ENCODE results near the gene CYTH2. TPM values are rescaled to one million over a fixed set of nuclear protein-coding genes. Genes with fewer than 3 reads are reported as not detected.

CYTH2 gene
- total RNA-seq, 4 donors from 2014 or later, result 40.1 to 50.7 (median 48.4) TPM

DNA sequence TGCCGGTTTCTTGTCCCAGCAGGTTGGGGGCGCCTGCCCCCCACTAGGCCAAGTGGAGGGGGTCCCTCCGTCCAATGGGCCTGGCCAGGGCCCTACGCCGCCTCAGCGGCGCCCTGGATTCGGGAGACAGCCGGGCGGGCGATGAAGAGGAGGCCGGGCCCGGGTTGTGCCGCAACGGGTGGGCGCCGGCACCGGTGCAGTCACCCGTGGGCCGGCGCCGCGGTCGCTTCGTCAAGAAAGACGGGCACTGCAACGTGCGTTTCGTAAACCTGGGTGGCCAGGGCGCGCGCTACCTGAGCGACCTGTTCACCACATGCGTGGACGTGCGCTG, 7.6 kb upstream of the CYTH2 start:
- no peak for DNase-seq (ENCODE audit: extremely low spot score)
- no peak for TF ChIP-seq EP300 (IDR thresholded peaks at IDR 0.05)
- TF ChIP-seq POLR2A (IDR thresholded peaks at IDR 0.05; ENCODE audit: low read depth), result no peak
- TF ChIP-seq, protein P1, sequence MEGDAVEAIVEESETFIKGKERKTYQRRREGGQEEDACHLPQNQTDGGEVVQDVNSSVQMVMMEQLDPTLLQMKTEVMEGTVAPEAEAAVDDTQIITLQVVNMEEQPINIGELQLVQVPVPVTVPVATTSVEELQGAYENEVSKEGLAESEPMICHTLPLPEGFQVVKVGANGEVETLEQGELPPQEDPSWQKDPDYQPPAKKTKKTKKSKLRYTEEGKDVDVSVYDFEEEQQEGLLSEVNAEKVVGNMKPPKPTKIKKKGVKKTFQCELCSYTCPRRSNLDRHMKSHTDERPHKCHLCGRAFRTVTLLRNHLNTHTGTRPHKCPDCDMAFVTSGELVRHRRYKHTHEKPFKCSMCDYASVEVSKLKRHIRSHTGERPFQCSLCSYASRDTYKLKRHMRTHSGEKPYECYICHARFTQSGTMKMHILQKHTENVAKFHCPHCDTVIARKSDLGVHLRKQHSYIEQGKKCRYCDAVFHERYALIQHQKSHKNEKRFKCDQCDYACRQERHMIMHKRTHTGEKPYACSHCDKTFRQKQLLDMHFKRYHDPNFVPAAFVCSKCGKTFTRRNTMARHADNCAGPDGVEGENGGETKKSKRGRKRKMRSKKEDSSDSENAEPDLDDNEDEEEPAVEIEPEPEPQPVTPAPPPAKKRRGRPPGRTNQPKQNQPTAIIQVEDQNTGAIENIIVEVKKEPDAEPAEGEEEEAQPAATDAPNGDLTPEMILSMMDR (IDR thresholded peaks at IDR 0.05), result no peak
- no peak for TF ChIP-seq POLR2AphosphoS5 (IDR thresholded peaks at IDR 0.05)
- intact Hi-C loops (cut with DNase I), result no loop called here
- Histone ChIP-seq H3K36me3 (peaks cover 0 to 19% (median 5%) of the 10 kb centered on the region in 4 donors), H3K4me1 (no peaks in the 10 kb centered on the region), H3K27me3 (no peaks in the 10 kb centered on the region), H3K27ac (replicated peaks in 1 of 4) (no peak overlapping the region), H3K4me3 (no peak overlapping the region), H3K9me3 (no peaks in the 10 kb centered on the region)
- 91% methylated on average over 9 of the region's 36 CpGs for WGBS

DNA sequence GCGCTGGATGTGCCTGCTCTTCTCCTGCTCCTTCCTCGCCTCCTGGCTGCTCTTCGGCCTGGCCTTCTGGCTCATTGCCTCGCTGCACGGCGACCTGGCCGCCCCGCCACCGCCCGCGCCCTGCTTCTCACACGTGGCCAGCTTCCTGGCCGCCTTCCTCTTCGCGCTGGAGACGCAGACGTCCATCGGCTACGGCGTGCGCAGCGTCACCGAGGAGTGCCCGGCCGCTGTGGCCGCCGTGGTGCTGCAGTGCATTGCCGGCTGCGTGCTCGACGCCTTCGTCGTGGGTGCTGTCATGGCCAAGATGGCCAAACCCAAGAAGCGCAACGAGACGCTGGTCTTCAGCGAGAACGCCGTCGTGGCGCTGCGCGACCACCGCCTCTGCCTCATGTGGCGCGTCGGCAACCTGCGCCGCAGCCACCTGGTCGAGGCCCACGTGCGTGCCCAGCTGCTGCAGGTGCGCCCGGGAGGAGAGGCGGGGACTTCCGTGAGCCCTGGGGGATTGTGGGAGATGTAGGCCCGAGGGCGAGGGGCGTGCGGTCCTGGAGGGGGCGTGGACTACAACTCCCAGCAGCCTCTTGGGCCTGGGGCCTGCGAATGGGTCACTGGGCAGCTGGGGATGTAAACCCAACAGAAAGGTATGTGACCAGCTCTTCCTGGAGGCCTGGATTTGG, 7.0 kb upstream of the CYTH2 start:
- no peak for TF ChIP-seq POLR2AphosphoS5 (IDR thresholded peaks at IDR 0.05)
- TF ChIP-seq, protein P1 (IDR thresholded peaks at IDR 0.05), result no peak
- TF ChIP-seq POLR2A (IDR thresholded peaks at IDR 0.05; ENCODE audit: low read depth), result no peak
- TF ChIP-seq EP300 (IDR thresholded peaks at IDR 0.05), result no peak
- H3K4me3 ChIP-seq, result no peak overlapping the region
- no peak for DNase-seq (ENCODE audit: extremely low spot score)
- H3K27ac ChIP-seq (replicated peaks in 1 of 4), result no peak overlapping the region
- no peaks in the 10 kb centered on the region for H3K27me3 ChIP-seq
- WGBS, result 71% methylated on average over 52 of the region's 62 CpGs
- H3K4me1 ChIP-seq, result no peaks in the 10 kb centered on the region
- H3K9me3 ChIP-seq, result no peaks in the 10 kb centered on the region
- intact Hi-C loops (cut with DNase I), result no loop called here
- H3K36me3 ChIP-seq, result peaks cover 0 to 14% (median under 1%) of the 10 kb centered on the region in 4 donors

DNA sequence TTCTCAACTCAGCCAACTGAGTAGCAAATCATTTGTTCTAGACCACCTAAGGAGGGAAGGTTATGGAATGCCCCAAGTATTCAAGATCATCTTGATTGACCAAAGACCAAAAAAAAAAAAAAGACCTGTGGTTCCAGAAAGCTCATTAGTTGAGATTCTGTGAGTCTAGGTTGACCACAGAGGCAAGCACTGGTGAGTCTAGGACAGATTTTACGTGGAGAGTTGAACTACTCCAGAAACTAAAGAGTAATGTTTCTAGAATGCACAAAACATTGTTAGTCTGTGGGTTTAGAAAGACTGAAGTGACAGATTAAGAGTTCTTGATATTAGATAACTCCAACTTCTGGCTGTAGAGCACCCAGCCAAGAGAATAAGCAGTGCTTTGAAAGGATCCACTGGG, 4.0 kb upstream of the CYTH2 start:
- TF ChIP-seq POLR2A (IDR thresholded peaks at IDR 0.05; ENCODE audit: low read depth) (no peak), EP300 (IDR thresholded peaks at IDR 0.05) (no peak), POLR2AphosphoS5 (IDR thresholded peaks at IDR 0.05) (no peak)
- TF ChIP-seq, protein P1 (IDR thresholded peaks at IDR 0.05), result no peak
- intact Hi-C loops (cut with DNase I), result no loop called here

DNA sequence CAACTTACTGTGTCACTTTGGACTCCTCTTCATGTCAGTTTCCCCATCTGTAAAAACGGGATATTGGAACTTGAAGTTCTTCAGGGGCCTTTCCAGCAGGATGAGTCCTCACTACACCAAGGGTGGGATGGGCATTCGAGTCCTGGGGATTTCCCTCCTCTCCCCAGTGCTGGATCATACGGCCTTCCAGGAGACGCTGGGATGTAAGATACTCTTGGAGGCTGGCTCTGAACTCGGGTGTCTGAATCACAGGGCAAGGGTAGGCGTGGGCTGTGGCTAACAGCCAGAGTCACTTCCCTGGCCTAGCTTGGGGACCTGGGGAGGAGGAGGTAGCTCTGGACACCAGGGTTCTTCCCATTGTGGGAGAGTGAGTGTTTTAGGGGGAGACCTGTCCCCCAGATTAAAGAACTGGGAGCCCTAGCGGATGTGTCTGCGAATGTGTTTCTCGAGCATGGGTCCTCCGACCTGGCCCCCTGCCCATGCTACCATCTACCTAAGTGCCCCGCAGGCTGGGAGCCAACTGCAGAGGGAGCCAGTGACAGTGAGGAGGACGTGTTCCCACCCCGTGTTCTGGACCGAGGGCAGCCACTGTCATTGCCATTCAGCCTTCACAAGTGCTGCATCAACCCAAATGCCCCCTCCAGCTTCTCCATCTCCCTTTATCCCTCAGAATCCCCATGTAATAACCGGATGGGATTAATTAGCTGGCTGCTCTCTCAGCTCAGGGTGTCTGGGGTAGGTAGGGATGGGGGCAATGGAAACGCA, 2.4 kb upstream of the CYTH2 start:
- no peak for TF ChIP-seq EP300 (IDR thresholded peaks at IDR 0.05)
- TF ChIP-seq, protein P1 (IDR thresholded peaks at IDR 0.05), result no peak
- TF ChIP-seq POLR2AphosphoS5 (IDR thresholded peaks at IDR 0.05), result no peak
- no peak for TF ChIP-seq POLR2A (IDR thresholded peaks at IDR 0.05; ENCODE audit: low read depth)
- DNase-seq (ENCODE audit: extremely low spot score), result no peak
- Histone ChIP-seq H3K9me3 (no peaks in the 10 kb centered on the region), H3K4me3 (no peak overlapping the region), H3K27me3 (no peaks in the 10 kb centered on the region), H3K4me1 (peaks cover 15 to 28% (median 23%) of the 10 kb centered on the region in 4 donors), H3K36me3 (peaks cover 10 to 26% (median 16%) of the 10 kb centered on the region in 4 donors), H3K27ac (replicated peaks in 1 of 4) (no peak overlapping the region)
- intact Hi-C loops (cut with DNase I), result no loop called here
- WGBS, result 82% methylated on average over 16 of the region's 16 CpGs

More for the DNA sequence above, 4.0 kb upstream of the CYTH2 start:
- H3K27me3 ChIP-seq, result no peaks in the 10 kb centered on the region
- H3K27ac ChIP-seq (replicated peaks in 1 of 4), result no peak overlapping the region
- H3K4me3 ChIP-seq, result no peak overlapping the region
- H3K4me1 ChIP-seq, result peaks cover 9 to 13% (median 11%) of the 10 kb centered on the region in 4 donors
- H3K36me3 ChIP-seq, result peaks cover 0 to 12% (median 1%) of the 10 kb centered on the region in 4 donors
- H3K9me3 ChIP-seq, result no peaks in the 10 kb centered on the region
- 100% methylated on average over 1 of the region's 1 CpG for WGBS
- no peak for DNase-seq (ENCODE audit: extremely low spot score)
